Keratinocyte (primary cell): Measurements from ENCODE around the gene CFAP299. TPM values are rescaled to one million over a fixed set of nuclear protein-coding genes. Genes with fewer than 3 reads are reported as not detected.

Source experiments
- DNase-seq: peaks from one replicate; pipeline ENCODE4 v3.0.0-alpha.2; 2011; ENCODE audit warnings: low read depth, missing footprints, low spot score
- FAIRE-seq: peaks from 2 replicates; lab custom pipeline; 2011; peaks lifted over from hg19 to GRCh38; lab: Jason Lieb, UNC
- H2AFZ ChIP-seq: 2 replicates; pipeline ENCODE4 v1.6.0; 2012; ENCODE audit warnings: low read length, control low read depth, inconsistent platforms; ENCODE audit not compliant: control insufficient read depth
- H3K27ac ChIP-seq: 2 replicates; pipeline ENCODE4 v1.5.1; 2011; ENCODE audit warnings: low read length; ENCODE audit not compliant: control insufficient read depth, insufficient read depth
- H3K27me3 ChIP-seq: 3 replicates; pipeline ENCODE4 v1.6.0; 2011; ENCODE audit warnings: low read length; ENCODE audit not compliant: control insufficient read depth, insufficient read depth; ENCODE audit errors: extremely low read depth
- H3K36me3 ChIP-seq, 2 experiments: 2 replicates in 1 of 2; 3 replicates in 1 of 2; pipeline ENCODE4 v1.5.1; 2011; ENCODE audit warnings: low read length in 2 of 2, mild to moderate bottlenecking in 1 of 2; ENCODE audit not compliant: control insufficient read depth in 2 of 2, insufficient read depth in 2 of 2; ENCODE audit errors: extremely low read depth in 1 of 2
- H3K4me1 ChIP-seq: 3 replicates; pipeline ENCODE4 v1.5.1; 2011; ENCODE audit warnings: low read length; ENCODE audit not compliant: control insufficient read depth, insufficient read depth; ENCODE audit errors: extremely low read depth
- H3K4me2 ChIP-seq: 3 replicates; pipeline ENCODE4 v1.6.0; 2011; ENCODE audit warnings: low read depth, low read length; ENCODE audit not compliant: control insufficient read depth, insufficient read depth; ENCODE audit errors: extremely low read depth
- H3K4me3 ChIP-seq, 3 experiments: fragments of 200-600 bp in 1 of 3; sonication (generic) in 1 of 3; 2 replicates in 2 of 3; 3 replicates in 1 of 3; pipeline ENCODE4 v1.5.1; 2011 to 2016; ENCODE audit warnings: low read length in 3 of 3, mild to moderate bottlenecking in 3 of 3, control low read depth in 2 of 3, inconsistent platforms in 1 of 3, low read depth in 1 of 3, mixed read lengths in 1 of 3, mixed run types in 1 of 3, moderate library complexity in 1 of 3; ENCODE audit not compliant: control insufficient read depth in 2 of 3, insufficient read depth in 2 of 3; ENCODE audit errors: extremely low read depth in 1 of 3
- H3K79me2 ChIP-seq: 2 replicates; pipeline ENCODE4 v1.6.0; 2012; ENCODE audit warnings: low read length; ENCODE audit not compliant: control insufficient read depth, insufficient read depth
- H3K9ac ChIP-seq: 3 replicates; pipeline ENCODE4 v1.6.0; 2011; ENCODE audit warnings: low read length; ENCODE audit not compliant: control insufficient read depth, insufficient read depth; ENCODE audit errors: extremely low read depth
- H3K9me1 ChIP-seq: 3 replicates; pipeline ENCODE4 v1.6.0; 2011; ENCODE audit warnings: low read length; ENCODE audit not compliant: control insufficient read depth, insufficient read depth; ENCODE audit errors: extremely low read depth
- H3K9me3 ChIP-seq: 2 replicates; pipeline ENCODE4 v1.5.1; 2012; ENCODE audit warnings: low read depth, low read length; ENCODE audit not compliant: control insufficient read depth
- H4K20me1 ChIP-seq: 3 replicates; pipeline ENCODE4 v1.6.0; 2011; ENCODE audit warnings: low read length; ENCODE audit not compliant: control insufficient read depth, insufficient read depth; ENCODE audit errors: extremely low read depth
- EZH2 ChIP-seq: IDR thresholded peaks from one replicate; pipeline ENCODE4 v1.6.1; 2012; ENCODE audit warnings: inconsistent platforms, mild to moderate bottlenecking, low read length, moderate library complexity
- dilution Hi-C: fragments of 300-500 bp; cut with MboI; formaldehyde crosslinking; loops from one replicate; pipeline ENCODE4 v1.7.0; 2020; ENCODE audit warnings: low sequenced_read_pairs; ENCODE audit not compliant: extremely low pct_ligation_motif_present
- polyA plus RNA-seq, 5 experiments: library from polyadenylated mRNA; depleted of rRNA in 3 of 5; stranded (reverse) in 3 of 5; stranded (forward) in 1 of 5; unstranded in 1 of 5; fragments of >200 nt; gene quantifications; 1 replicate in 1 of 5; 2 replicates in 3 of 5; 3 replicates in 1 of 5; pipeline versions ENCODE4 v1.2.1 to v1.2.3, GENCODE V29; 2011 to 2012; ENCODE audit warnings: missing spikeins in 2 of 5, low read depth in 1 of 5, low replicate concordance in 1 of 5
- TF ChIP-seq, protein P1 (sequence below), 3 experiments: IDR thresholded peaks in 1 of 3; conservative IDR thresholded peaks in 1 of 3; optimal IDR thresholded peaks in 1 of 3; 2 replicates in 2 of 3; 3 replicates in 1 of 3; pipeline versions ENCODE3 to v1.5.1; 2011; ENCODE audit warnings: low read length in 3 of 3, mild to moderate bottlenecking in 3 of 3, moderate library complexity in 2 of 3, control low read depth in 1 of 3, inconsistent platforms in 1 of 3; ENCODE audit not compliant: insufficient read depth in 2 of 3; ENCODE audit errors: extremely low read depth in 1 of 3

Gene CFAP299
- polyA plus RNA-seq, 1 donor (not counting 4 experiments of a cell fraction or from before 2014, with no cell fraction given), result 0.14 TPM

DNA sequence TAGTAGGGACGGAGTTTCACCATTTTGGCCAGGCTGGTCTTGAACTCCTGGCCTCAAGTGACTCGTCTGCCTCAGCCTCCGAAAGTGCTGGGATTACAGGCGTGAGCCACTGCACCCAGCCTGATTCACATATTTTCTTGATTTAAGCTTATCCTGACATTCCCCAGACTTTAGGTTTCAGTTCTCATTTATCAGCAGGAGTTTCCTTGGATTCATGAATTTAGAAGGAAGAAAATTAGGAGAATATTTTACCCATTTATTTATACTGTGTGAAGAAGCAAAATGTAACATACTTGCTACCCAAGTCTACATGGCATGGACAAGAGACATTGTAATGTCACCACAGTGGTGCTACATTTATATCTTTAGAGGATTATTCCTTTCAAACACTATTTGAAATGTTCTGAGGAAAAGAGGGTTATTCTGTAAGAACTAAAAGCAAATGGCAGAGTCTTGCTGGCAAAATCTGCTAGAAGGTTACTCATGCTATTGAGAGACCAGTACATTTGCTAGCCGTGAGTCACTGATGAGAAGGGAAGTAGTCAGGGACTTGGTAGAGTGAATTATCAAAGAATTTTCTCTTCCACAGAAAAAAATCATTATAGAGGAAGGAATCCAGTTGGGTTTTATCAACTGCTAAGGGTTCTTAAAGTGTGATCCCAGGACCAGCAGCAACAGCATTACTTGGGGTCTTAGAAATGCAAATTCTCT lies 26.1 kb upstream of the CFAP299 start:
- Histone ChIP-seq H3K4me3 (no peak overlapping the region), H3K9me3 (no peaks in the 10 kb centered on the region), H3K9ac (no peak overlapping the region), H3K36me3 (no peaks in the 10 kb centered on the region), H2AFZ (peak overlapping the region; percentile 63), H3K27me3 (no peaks in the 10 kb centered on the region), H3K79me2 (no peaks in the 10 kb centered on the region), H3K4me2 (peak overlapping the region; percentile 60), H3K27ac (peak overlapping the region; percentile 91), H3K4me1 (peaks cover 52% of the 10 kb centered on the region), H4K20me1 (no peaks in the 10 kb centered on the region), H3K9me1 (no peaks in the 10 kb centered on the region)
- dilution Hi-C loops, result no loop called here
- TF ChIP-seq EZH2, result no peak
- TF ChIP-seq, protein P1, sequence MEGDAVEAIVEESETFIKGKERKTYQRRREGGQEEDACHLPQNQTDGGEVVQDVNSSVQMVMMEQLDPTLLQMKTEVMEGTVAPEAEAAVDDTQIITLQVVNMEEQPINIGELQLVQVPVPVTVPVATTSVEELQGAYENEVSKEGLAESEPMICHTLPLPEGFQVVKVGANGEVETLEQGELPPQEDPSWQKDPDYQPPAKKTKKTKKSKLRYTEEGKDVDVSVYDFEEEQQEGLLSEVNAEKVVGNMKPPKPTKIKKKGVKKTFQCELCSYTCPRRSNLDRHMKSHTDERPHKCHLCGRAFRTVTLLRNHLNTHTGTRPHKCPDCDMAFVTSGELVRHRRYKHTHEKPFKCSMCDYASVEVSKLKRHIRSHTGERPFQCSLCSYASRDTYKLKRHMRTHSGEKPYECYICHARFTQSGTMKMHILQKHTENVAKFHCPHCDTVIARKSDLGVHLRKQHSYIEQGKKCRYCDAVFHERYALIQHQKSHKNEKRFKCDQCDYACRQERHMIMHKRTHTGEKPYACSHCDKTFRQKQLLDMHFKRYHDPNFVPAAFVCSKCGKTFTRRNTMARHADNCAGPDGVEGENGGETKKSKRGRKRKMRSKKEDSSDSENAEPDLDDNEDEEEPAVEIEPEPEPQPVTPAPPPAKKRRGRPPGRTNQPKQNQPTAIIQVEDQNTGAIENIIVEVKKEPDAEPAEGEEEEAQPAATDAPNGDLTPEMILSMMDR (optimal IDR thresholded peaks at IDR 0.05 in 1 of 3, IDR thresholded peaks at IDR 0.05 in 1 of 3, conservative IDR thresholded peaks at IDR 0.05 in 1 of 3; ENCODE audit: extremely low read depth in 1 of 3, insufficient read depth in 2 of 3, low read length in 3 of 3), result no peak
- FAIRE-seq (peak; percentile 97), DNase-seq (peak; percentile 49)

DNA sequence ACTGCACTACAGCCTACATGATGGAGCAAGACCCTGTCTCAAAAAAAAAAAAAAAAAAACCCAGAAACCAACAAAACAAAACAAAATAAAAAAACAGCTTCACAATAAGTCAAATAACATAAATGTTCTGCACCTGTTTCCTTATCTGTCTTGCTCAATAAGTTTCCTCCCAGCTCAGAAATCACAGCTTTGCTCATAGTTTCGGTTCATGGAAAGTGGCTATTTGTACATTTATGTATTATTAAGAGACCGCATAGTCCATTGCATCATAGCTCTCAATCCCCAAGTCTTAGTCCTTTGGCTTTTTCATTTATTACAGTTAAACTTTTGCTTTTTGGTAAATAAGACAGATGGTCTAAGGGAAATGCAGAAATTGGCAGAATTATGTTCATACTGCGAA lies 24.4 kb upstream of the CFAP299 start:
- Histone ChIP-seq H3K79me2 (no peaks in the 10 kb centered on the region), H3K4me3 (no peak overlapping the region), H2AFZ (no peak overlapping the region), H3K27me3 (no peaks in the 10 kb centered on the region), H3K4me2 (no peak overlapping the region), H3K9ac (no peak overlapping the region), H3K9me1 (no peaks in the 10 kb centered on the region), H3K36me3 (no peaks in the 10 kb centered on the region), H3K9me3 (no peaks in the 10 kb centered on the region), H3K4me1 (peaks cover 40% of the 10 kb centered on the region), H4K20me1 (no peaks in the 10 kb centered on the region), H3K27ac (no peak overlapping the region)
- DNase-seq, result no peak
- dilution Hi-C loops, result no loop called here
- no peak for FAIRE-seq
- TF ChIP-seq, protein P1 (optimal IDR thresholded peaks at IDR 0.05 in 1 of 3, IDR thresholded peaks at IDR 0.05 in 1 of 3, conservative IDR thresholded peaks at IDR 0.05 in 1 of 3; ENCODE audit: extremely low read depth in 1 of 3, insufficient read depth in 2 of 3, low read length in 3 of 3), result no peak
- no peak for TF ChIP-seq EZH2
